ENCODE measurements around the gene CYP39A1.

DNA sequence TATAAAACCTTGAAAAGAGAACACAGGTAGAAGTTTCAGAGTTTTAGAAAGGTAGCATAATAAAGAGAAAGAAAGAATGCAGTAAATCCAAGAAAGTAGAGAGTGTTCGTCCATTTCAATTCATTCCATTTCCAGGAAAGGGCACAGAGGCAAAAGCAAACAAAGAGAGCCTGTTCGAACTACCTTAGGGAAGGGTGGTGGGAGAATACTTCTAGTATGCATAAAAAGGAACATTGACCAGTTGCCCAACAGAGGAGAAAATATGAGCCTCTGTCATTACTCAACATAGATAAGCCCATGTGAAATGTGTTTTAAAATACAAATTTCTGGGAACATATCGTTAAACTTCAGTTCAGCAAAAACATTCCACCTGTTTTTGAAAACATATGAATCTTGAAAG lies 60.6 kb downstream of the CYP39A1 start:
- TF ChIP-seq, protein P1, sequence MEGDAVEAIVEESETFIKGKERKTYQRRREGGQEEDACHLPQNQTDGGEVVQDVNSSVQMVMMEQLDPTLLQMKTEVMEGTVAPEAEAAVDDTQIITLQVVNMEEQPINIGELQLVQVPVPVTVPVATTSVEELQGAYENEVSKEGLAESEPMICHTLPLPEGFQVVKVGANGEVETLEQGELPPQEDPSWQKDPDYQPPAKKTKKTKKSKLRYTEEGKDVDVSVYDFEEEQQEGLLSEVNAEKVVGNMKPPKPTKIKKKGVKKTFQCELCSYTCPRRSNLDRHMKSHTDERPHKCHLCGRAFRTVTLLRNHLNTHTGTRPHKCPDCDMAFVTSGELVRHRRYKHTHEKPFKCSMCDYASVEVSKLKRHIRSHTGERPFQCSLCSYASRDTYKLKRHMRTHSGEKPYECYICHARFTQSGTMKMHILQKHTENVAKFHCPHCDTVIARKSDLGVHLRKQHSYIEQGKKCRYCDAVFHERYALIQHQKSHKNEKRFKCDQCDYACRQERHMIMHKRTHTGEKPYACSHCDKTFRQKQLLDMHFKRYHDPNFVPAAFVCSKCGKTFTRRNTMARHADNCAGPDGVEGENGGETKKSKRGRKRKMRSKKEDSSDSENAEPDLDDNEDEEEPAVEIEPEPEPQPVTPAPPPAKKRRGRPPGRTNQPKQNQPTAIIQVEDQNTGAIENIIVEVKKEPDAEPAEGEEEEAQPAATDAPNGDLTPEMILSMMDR (IDR thresholded peaks at IDR 0.05): no peak
- no peak for TF ChIP-seq EP300 (IDR thresholded peaks at IDR 0.05)

All from stomach (tissue), 4 donors.